Activated T-cell treated with anti-CD3 and anti-CD28 coated beads, Interleukin-2, amount 50 U/mL, for 72 hours (primary cell): ENCODE data around the gene TEN1. TPM values are rescaled to one million over a fixed set of nuclear protein-coding genes. Genes with fewer than 3 reads are reported as not detected.

ENCODE experiments used
- ATAC-seq, 2 donors: fragments of 150-1000 bp; cut with Tn5 transposase; replicated peaks in 1 of 2; 2 replicates each; pipeline ENCODE4 v1.10.0; 2021; ENCODE audit warnings: moderate library complexity in 2 of 2, mild to moderate bottlenecking in 1 of 2
- DNase-seq, 2 donors: peaks; one replicate each; pipeline ENCODE4 v3.0.0; 2021 to 2022; ENCODE audit warnings: mixed read lengths in 1 of 2
- H3K27ac Mint-ChIP-seq: one replicate; pipeline ENCODE4 v1.8.0; 2022; ENCODE audit warnings: mild to moderate bottlenecking, moderate library complexity, mixed read lengths
- H3K27me3 Mint-ChIP-seq: one replicate; pipeline ENCODE4 v1.8.0; 2022; ENCODE audit warnings: low read depth, mixed read lengths
- H3K36me3 Mint-ChIP-seq, 2 donors: one replicate each; pipeline ENCODE4 v1.8.0; 2022; ENCODE audit warnings: mixed read lengths in 2 of 2, mild to moderate bottlenecking in 1 of 2; ENCODE audit not compliant: insufficient read depth in 2 of 2
- H3K4me1 Mint-ChIP-seq: one replicate; pipeline ENCODE4 v1.8.0; 2022; ENCODE audit warnings: low read depth, mixed read lengths
- H3K4me3 Mint-ChIP-seq, 2 donors: one replicate each; pipeline ENCODE4 v1.8.0; 2022; ENCODE audit warnings: mild to moderate bottlenecking in 2 of 2, mixed read lengths in 2 of 2, moderate library complexity in 2 of 2
- H3K9me3 Mint-ChIP-seq, 2 donors: one replicate each; pipeline ENCODE4 v1.8.0; 2022; ENCODE audit warnings: mixed read lengths in 2 of 2
- total RNA-seq, 2 donors: library from RNA; stranded (reverse); gene quantifications; one replicate each; pipeline ENCODE4 v1.2.3, GENCODE V29; 2022

Gene TEN1, protein sequence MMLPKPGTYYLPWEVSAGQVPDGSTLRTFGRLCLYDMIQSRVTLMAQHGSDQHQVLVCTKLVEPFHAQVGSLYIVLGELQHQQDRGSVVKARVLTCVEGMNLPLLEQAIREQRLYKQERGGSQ
- 10 to 100 TPM; 18.2 to 21.8 TPM for total RNA-seq

DNA sequence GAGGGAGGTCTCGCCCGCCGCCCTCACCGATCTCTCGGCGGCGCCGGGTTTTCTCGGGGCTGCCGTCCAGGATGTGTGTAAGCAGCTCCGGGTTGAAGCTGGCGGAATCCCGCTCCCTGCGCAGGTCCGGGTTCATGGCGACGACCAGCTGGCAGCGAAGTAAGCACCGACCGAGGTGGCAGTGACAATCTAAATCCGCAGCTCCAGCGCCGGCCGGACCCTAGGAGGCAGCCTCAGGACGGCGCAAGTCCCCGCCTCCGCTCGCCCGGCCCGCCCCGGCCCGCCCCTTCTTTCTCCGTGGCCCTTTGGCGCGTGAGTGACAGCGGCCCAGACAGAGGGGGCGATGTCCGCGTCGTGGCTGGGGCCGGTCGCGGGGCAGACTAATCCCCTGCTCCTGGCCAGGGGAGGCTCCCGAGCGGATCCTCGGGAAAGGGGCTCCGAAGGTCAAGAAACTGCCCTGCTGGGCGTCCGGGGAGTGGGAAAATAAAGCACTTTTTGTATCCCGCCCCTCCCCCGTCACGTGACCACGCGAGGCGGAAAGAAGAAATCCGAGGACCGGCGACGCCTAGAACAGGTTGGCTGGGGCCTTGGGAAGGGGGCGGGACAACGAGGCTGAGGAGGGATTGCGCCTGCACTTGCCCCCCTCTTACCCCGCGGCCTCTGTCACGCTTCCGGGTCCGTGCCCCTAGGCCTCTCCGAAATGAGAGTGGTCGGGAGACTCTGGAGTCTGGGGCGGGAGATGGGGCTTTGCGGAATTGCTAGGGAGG, at the start of gene TEN1, which contains the start of gene ACOX1:
TEN1 (plus strand) TSS at position 303 of the 767 bp plus-strand sequence. CDS start 6,953 bp downstream, outside the sequence.
ACOX1 (minus strand) TSS at position 229 of the 767 bp plus-strand sequence; CDS start at position 136, 93 bp downstream.
- H3K4me3 Mint-ChIP-seq, result peak within 1 kb of the TSS; percentile 99
- H3K36me3 Mint-ChIP-seq, result peaks cover 3 to 6% of the 10 kb centered on the region in 2 donors
- DNase-seq, result peak; percentile 95 to 98
- H3K27me3 Mint-ChIP-seq, result no peaks in the 10 kb centered on the region
- H3K27ac Mint-ChIP-seq, result peak within 1 kb of the TSS; percentile 99
- H3K9me3 Mint-ChIP-seq, result no peaks in the 10 kb centered on the region
- peak; percentile 95 to 96 for ATAC-seq
- peaks cover 46% of the 10 kb centered on the region for H3K4me1 Mint-ChIP-seq

DNA sequence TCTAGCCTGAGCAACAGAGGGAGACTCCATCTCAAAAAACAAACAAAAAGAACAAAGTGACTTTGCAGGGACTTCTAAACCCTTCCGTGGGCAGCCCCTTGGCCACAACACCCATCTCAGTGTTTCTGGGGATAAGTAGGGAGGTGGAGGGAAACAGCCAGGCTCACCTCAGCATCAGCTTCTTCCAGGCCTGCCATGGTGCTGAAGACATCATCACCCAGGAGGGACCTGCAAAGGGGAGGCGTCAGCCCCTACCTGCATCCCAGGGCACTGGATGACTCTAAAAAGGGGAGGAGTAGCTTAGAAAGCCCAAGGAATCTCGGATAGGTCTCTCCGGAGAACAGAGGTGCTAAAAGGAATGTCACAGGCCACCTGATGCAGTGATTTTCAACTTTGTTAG, 48.0 kb upstream of the TEN1 start:
- no peak overlapping the region for H3K27ac Mint-ChIP-seq
- H3K27me3 Mint-ChIP-seq, result no peaks in the 10 kb centered on the region
- no peaks in the 10 kb centered on the region for H3K9me3 Mint-ChIP-seq
- no peak overlapping the region for H3K4me3 Mint-ChIP-seq
- H3K36me3 Mint-ChIP-seq, result peaks cover 0 to 3% of the 10 kb centered on the region in 2 donors
- no peaks in the 10 kb centered on the region for H3K4me1 Mint-ChIP-seq
- ATAC-seq (no peak), DNase-seq (no peak)

DNA sequence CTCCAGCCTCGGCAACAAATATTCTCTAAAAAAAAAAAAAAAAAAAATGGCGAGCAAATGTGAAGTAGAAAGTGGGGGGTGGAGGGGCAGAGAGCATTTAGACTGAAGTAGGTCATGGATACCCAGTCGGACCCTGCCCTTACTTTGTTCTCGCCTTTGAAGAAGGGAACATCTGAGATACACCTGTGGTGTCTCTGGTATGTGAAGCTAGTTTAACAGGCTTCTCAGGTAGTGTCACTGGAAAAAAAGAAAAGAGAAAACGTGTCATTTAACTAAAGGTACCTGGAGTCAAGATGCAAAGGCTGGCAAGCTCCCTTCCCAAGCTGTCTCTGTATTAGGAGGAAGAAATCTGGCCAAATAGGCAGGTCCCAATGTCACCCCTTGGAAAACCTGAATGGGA, 46.2 kb upstream of the TEN1 start:
- no peaks in the 10 kb centered on the region for H3K27me3 Mint-ChIP-seq
- peaks cover 0 to 1% of the 10 kb centered on the region in 2 donors for H3K36me3 Mint-ChIP-seq
- H3K4me1 Mint-ChIP-seq, result no peaks in the 10 kb centered on the region
- no peaks in the 10 kb centered on the region for H3K9me3 Mint-ChIP-seq
- no peak overlapping the region for H3K27ac Mint-ChIP-seq
- no peak overlapping the region for H3K4me3 Mint-ChIP-seq
- ATAC-seq (no peak), DNase-seq (no peak)

DNA sequence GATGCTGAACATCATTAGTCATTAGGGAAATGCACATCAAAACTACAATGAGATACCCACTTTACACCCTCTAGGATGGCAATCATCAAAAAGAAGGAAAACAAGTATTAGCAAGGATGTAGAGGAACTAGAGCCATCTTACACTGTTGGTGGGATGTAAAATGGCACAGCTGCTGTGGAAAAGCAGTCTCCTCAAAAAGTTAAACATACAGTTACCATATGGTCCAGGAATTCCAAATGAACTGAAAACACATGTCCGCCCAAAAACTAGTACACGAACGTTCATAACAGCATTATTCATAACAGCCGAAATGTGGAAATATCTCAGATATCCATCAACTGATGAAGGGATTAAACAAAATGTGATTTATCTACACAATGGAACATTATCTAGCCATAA, 45.2 kb upstream of the TEN1 start:
- DNase-seq, result no peak
- H3K36me3 Mint-ChIP-seq, result no peaks in the 10 kb centered on the region
- H3K4me3 Mint-ChIP-seq, result no peak overlapping the region
- no peaks in the 10 kb centered on the region for H3K4me1 Mint-ChIP-seq
- no peaks in the 10 kb centered on the region for H3K27me3 Mint-ChIP-seq
- ATAC-seq, result no peak
- no peak overlapping the region for H3K27ac Mint-ChIP-seq
- no peaks in the 10 kb centered on the region for H3K9me3 Mint-ChIP-seq

DNA sequence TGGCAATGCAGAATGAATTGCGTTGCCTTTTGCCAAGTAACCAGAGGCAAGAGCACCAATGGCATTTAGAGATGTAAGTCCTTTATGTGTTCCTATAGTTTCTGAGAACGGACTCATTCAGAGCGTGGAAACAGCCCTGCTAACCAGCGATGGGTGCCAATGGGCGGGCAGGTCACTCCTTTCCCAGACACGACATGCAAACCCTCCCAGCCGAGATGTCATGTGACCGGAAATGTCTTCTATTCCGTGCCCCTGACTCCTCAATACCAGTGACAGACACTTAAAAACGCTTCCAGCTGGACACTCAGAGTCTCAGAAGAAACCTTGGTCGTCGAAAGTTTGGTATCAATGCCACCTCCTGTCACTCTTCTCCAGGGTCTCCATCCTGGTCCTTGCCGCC, 41.4 kb upstream of the TEN1 start:
- H3K27me3 Mint-ChIP-seq, result no peaks in the 10 kb centered on the region
- DNase-seq (no peak), ATAC-seq (no peak)
- no peak overlapping the region for H3K27ac Mint-ChIP-seq
- H3K4me3 Mint-ChIP-seq, result no peak overlapping the region
- H3K9me3 Mint-ChIP-seq, result no peaks in the 10 kb centered on the region
- peaks cover 18% of the 10 kb centered on the region for H3K4me1 Mint-ChIP-seq
- H3K36me3 Mint-ChIP-seq, result no peaks in the 10 kb centered on the region

DNA sequence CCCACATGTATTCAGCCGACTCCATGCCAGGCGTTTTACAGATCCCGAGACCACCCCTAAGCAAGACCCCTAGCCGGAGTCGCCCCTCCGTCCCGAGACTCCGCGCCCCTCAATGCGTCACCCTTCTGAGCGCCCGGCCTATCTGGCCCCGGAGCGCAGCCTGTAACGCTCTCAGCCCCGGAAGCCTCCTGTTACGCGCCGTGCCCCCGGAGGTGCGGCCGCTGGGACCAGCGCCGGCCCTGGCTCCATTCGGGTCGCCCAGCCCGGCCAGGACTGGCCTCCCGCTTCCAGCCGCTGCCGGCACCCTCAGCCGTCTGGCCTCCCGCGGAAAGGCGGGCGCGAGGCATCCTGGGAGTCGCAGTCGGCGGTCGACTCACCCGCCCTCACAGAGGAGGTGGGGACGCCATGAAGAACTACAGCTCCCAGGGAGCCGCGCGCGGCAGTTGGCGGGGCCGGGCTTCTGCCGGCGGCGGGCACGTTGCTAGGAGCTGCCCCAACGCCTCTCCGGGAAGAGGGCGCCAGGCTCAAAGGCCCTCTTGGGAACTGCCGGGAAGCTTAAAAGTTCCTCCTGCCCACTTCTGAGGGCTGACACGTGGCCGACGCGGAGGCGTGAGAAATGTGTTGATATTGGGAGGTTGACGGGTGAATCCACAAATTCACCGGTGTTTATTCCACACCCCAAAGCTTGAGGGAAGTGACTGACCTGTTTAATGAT, 38.2 kb upstream of the TEN1 start, which contains the start of gene FBF1:
FBF1 (minus strand) TSS at position 316 of the 715 bp plus-strand sequence. CDS start 2,893 bp downstream, outside the sequence.
- Mint-ChIP-seq H3K4me3 (peak within 1 kb of the TSS; percentile 84 to 86), H3K27ac (peak within 1 kb of the TSS; percentile 39), H3K27me3 (no peaks in the 10 kb centered on the region), H3K36me3 (no peaks in the 10 kb centered on the region), H3K9me3 (no peaks in the 10 kb centered on the region), H3K4me1 (peaks cover 18% of the 10 kb centered on the region)
- DNase-seq, result peak; percentile 91 to 92
- peak; percentile 99 for ATAC-seq

DNA sequence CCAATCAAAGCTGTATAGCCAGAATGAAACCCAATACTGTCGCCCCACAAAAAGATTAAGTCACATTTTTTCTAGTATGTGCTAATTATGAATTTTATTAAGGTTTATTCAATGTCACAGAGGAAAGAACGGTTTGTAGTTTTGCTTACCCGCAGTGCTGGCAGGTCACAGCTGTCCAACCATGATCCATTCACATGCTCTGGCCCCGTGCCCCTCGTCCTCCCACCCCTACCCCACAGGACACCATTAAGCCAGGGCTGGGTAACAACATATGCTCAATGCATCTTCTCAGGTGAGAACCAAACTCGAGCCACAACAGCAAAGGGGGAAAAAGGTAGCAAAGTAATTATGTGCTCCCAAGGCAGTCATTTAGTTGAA, 37.6 kb upstream of the TEN1 start:
- Mint-ChIP-seq H3K27ac (no peak overlapping the region), H3K4me3 (peak overlapping the region; percentile 84 to 86), H3K36me3 (no peaks in the 10 kb centered on the region), H3K9me3 (no peaks in the 10 kb centered on the region), H3K4me1 (peaks cover 18% of the 10 kb centered on the region), H3K27me3 (no peaks in the 10 kb centered on the region)
- DNase-seq (no peak), ATAC-seq (no peak)

DNA sequence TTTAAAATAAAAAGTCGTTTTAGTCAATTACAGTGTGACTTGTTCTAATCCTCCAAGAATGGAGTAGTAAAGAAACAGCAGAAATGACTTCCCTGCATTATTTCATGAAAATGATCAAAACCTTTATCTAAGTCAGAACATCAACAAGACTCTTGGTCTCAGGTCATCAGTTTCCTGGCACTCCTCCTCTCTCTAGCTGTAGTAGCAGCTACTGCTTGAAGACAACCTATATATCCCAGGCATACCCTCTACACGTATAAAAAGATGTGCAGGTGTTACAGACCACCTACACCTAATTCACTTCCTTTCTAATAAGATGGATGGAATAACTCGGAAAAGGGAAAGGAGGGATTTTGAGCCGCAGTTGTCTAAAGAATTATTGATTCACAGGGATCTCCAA, 36.6 kb upstream of the TEN1 start:
- Mint-ChIP-seq H3K27me3 (no peaks in the 10 kb centered on the region), H3K9me3 (no peaks in the 10 kb centered on the region), H3K36me3 (no peaks in the 10 kb centered on the region), H3K27ac (no peak overlapping the region), H3K4me3 (no peak overlapping the region), H3K4me1 (peaks cover 18% of the 10 kb centered on the region)
- DNase-seq (no peak), ATAC-seq (no peak)

DNA sequence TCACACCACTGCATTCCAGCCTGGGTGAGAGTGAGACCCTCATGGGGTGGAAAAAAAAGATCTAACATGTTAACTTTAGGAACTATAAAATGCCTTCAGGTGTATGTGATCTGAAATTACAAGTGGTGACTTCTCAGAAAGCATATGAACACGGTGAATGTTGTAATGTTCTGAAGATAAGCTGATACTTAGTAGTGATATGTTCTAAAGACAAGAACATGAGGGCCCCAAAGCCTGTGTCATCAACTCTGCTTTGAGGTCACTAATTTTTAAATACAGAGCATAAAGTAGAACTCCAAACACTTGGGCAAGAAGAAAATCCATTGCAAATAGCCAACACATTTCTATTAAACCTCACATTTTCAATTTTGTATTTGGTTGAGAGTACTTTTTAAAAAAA, 35.5 kb upstream of the TEN1 start:
- H3K4me1 Mint-ChIP-seq, result peaks cover 18% of the 10 kb centered on the region
- H3K27me3 Mint-ChIP-seq, result no peaks in the 10 kb centered on the region
- H3K36me3 Mint-ChIP-seq, result peaks cover 0 to 3% of the 10 kb centered on the region in 2 donors
- H3K9me3 Mint-ChIP-seq, result no peaks in the 10 kb centered on the region
- no peak overlapping the region for H3K27ac Mint-ChIP-seq
- ATAC-seq (no peak), DNase-seq (no peak)
- H3K4me3 Mint-ChIP-seq, result no peak overlapping the region

DNA sequence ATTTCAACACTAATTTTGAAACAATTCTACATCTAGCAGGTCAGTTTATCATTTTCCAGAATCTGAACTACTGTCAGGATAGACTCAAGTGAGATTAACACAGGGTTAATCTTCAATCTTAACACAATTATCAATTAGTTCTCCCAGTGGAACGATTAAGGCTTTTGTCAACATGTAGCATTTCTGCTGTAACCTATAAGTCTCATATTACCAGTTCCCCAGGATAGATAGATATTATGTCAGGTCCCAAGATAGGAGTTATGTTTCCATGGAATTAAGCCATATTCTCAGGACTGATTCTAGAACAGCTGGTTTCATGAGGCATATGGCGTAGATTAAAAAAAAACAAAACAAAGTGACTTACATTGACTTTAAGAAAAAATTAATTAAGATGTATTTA, 33.8 kb upstream of the TEN1 start:
- Mint-ChIP-seq H3K36me3 (peaks cover 0 to 5% of the 10 kb centered on the region in 2 donors), H3K4me3 (no peak overlapping the region), H3K9me3 (no peaks in the 10 kb centered on the region), H3K27ac (no peak overlapping the region), H3K4me1 (peaks cover 14% of the 10 kb centered on the region), H3K27me3 (no peaks in the 10 kb centered on the region)
- ATAC-seq (no peak), DNase-seq (no peak)

DNA sequence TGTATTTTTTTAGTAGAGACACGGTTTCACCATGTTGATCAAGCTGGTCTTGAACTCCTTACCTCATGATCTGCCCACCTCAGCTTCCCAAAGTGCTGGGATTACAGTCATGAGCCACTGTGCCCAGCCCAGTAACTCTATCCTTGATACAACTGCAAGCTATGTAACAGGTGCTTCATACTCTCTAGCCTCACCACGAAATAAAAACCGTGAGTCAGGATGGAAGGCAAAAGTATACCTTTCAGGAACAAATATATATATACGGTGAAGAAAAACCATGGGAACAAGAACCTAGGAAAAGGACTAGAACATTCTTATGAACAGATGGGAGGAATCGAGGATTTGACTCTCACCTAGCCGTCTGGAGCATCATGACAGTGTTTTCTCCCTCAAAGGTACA, 28.6 kb upstream of the TEN1 start:
- Mint-ChIP-seq H3K27me3 (no peaks in the 10 kb centered on the region), H3K9me3 (no peaks in the 10 kb centered on the region), H3K27ac (no peak overlapping the region), H3K4me1 (no peaks in the 10 kb centered on the region), H3K4me3 (no peak overlapping the region), H3K36me3 (peaks cover 3 to 6% of the 10 kb centered on the region in 2 donors)
- DNase-seq (no peak), ATAC-seq (no peak)

DNA sequence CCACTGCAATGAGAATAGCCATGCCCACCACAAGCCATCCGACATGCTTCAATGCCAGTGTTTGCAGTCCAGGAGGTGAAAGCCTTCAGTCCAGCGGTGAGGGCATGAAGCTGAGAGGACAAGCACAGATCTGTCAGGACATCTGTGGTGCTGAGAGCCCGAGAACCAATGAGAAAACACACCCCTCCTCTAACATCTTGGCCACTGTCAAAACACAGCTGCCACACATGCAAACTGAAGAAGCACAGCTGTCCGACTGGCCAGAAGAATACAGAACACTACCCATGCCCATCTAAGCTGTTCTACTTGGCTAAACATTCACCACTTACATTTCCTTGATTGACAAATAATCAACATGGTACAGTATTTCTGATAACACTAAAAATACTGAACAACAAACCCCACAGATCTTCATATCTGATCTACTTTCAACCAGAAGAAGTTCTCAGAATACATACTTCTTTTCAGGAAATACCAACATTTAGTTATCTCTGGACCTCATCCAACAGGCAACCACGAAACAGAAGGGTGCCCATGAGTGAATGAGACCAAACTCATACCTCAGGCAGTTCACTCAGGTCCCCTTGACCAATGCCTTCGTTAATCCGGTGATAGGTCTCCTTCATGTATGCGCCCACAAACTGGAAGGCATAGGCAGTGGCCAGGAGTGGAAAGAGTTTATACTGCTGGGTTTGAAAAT, 28.0 kb upstream of the TEN1 start:
- ATAC-seq, result no peak
- H3K4me3 Mint-ChIP-seq, result no peak overlapping the region
- H3K27ac Mint-ChIP-seq, result no peak overlapping the region
- DNase-seq, result no peak
- H3K9me3 Mint-ChIP-seq, result no peaks in the 10 kb centered on the region
- H3K27me3 Mint-ChIP-seq, result no peaks in the 10 kb centered on the region
- H3K36me3 Mint-ChIP-seq, result peaks cover 6 to 10% of the 10 kb centered on the region in 2 donors
- H3K4me1 Mint-ChIP-seq, result no peaks in the 10 kb centered on the region
